OCI-LY7 (cell line): ENCODE measurements around the gene PLEKHM1. TPM values are rescaled to one million over a fixed set of nuclear protein-coding genes. Genes with fewer than 3 reads are reported as not detected.

Experiments used
- BruUV-seq: library from RNA; stranded (reverse); fragments of 400-500 nt; replicated peaks from 2 replicates; lab custom pipeline; 2021; lab: Mats Ljungman, UMichigan
- CTCF ChIA-PET: fragments of 300-600 bp; sonication (Branson Sonifier 250); formaldehyde crosslinking; loops from one replicate; lab custom pipeline; 2022; ENCODE audit warnings: antibody characterized with exemption; ENCODE audit not compliant: unreplicated experiment; lab: Charles Lee
- POLR2A ChIA-PET: fragments of 300-600 bp; sonication (Branson Sonifier 250); formaldehyde crosslinking; loops from one replicate; lab custom pipeline; 2022; ENCODE audit warnings: antibody characterized with exemption; lab: Charles Lee
- DNase-seq: peaks from one replicate; pipeline ENCODE4 v3.0.0-alpha.2; 2015; ENCODE audit warnings: low spot score
- H2AFZ ChIP-seq: fragments of 200-600 bp; sonication (generic), shearing (Covaris generic); 2 replicates; pipeline ENCODE4 v1.6.1; 2014; ENCODE audit warnings: mild to moderate bottlenecking, antibody characterized with exemption, low read length, moderate library complexity
- H3K27ac ChIP-seq: fragments of 200-600 bp; sonication (generic); 2 replicates; pipeline ENCODE4 v1.5.1; 2014; ENCODE audit warnings: mixed run types, low read depth, mild to moderate bottlenecking, moderate library complexity, low read length, inconsistent platforms; ENCODE audit not compliant: poor library complexity, severe bottlenecking
- H3K36me3 ChIP-seq: fragments of 200-600 bp; sonication (generic); 2 replicates; pipeline ENCODE4 v1.6.1; 2014; ENCODE audit warnings: mild to moderate bottlenecking, antibody characterized with exemption, low read length, moderate library complexity, mixed read lengths; ENCODE audit not compliant: insufficient read depth
- H3K4me1 ChIP-seq: fragments of 200-600 bp; sonication (generic); 2 replicates; pipeline ENCODE4 v1.5.1; 2014; ENCODE audit warnings: mild to moderate bottlenecking, low read length; ENCODE audit not compliant: insufficient read depth, poor library complexity, severe bottlenecking
- H3K4me2 ChIP-seq: fragments of 200-600 bp; sonication (generic); 2 replicates; pipeline ENCODE4 v1.6.1; 2014; ENCODE audit warnings: mild to moderate bottlenecking, low read length
- H3K4me3 ChIP-seq: fragments of 200-600 bp; sonication (generic); 2 replicates; pipeline ENCODE4 v1.5.1; 2014; ENCODE audit warnings: mild to moderate bottlenecking, low read depth, low read length; ENCODE audit not compliant: poor library complexity, severe bottlenecking
- H3K79me2 ChIP-seq: fragments of 200-600 bp; sonication (generic); 2 replicates; pipeline ENCODE4 v1.6.1; 2016; ENCODE audit warnings: low read depth, mild to moderate bottlenecking, low read length, moderate library complexity, mixed read lengths; ENCODE audit not compliant: insufficient read depth
- H3K9me2 ChIP-seq: fragments of 200-600 bp; sonication (generic); 2 replicates; pipeline ENCODE4 v1.6.1; 2016; ENCODE audit warnings: mild to moderate bottlenecking, low read length, mixed read lengths; ENCODE audit not compliant: insufficient read depth
- H3K9me3 ChIP-seq: fragments of 200-600 bp; sonication (generic); 2 replicates; pipeline ENCODE4 v1.6.1; 2014; ENCODE audit warnings: mild to moderate bottlenecking, mixed run types, low read length, mixed read lengths
- H4K20me1 ChIP-seq: fragments of 200-600 bp; sonication (generic); 2 replicates; pipeline ENCODE4 v1.6.1; 2014; ENCODE audit warnings: mild to moderate bottlenecking, antibody characterized with exemption, low read length, moderate library complexity, mixed read lengths; ENCODE audit not compliant: insufficient read depth
- EZH2phosphoT487 ChIP-seq: fragments of 200-600 bp; sonication (generic); IDR thresholded peaks from 2 replicates; pipeline ENCODE4 v1.6.1; 2018; ENCODE audit warnings: low read depth, borderline replicate concordance, mild to moderate bottlenecking, mixed run types, antibody characterized with exemption, low read length, moderate library complexity, mixed read lengths
- intact Hi-C: fragments of 100-400 bp; cut with micrococcal nuclease; formaldehyde crosslinking; loops from one replicate; pipeline ENCODE4 v1.10.0; 2022; ENCODE audit not compliant: unreplicated experiment
- total RNA-seq, 2 experiments: library from RNA; depleted of rRNA in 1 of 2; stranded (reverse); fragments of >200 nt in 1 of 2; shearing (Covaris generic) in 1 of 2; gene quantifications; 2 replicates each; pipeline ENCODE4 v1.2.3, GENCODE V29; 2014 to 2022
- TF ChIP-seq, protein P1 (sequence below): fragments of 200-600 bp; sonication (generic); conservative IDR thresholded peaks from 2 replicates; pipeline ENCODE4 v1.5.1; 2014; ENCODE audit warnings: mild to moderate bottlenecking, antibody characterized with exemption, low read length, moderate library complexity, mixed read lengths

The PLEKHM1 gene
- total RNA-seq, 2 experiments from 2014 or later = 11.8 to 29.3 TPM

DNA sequence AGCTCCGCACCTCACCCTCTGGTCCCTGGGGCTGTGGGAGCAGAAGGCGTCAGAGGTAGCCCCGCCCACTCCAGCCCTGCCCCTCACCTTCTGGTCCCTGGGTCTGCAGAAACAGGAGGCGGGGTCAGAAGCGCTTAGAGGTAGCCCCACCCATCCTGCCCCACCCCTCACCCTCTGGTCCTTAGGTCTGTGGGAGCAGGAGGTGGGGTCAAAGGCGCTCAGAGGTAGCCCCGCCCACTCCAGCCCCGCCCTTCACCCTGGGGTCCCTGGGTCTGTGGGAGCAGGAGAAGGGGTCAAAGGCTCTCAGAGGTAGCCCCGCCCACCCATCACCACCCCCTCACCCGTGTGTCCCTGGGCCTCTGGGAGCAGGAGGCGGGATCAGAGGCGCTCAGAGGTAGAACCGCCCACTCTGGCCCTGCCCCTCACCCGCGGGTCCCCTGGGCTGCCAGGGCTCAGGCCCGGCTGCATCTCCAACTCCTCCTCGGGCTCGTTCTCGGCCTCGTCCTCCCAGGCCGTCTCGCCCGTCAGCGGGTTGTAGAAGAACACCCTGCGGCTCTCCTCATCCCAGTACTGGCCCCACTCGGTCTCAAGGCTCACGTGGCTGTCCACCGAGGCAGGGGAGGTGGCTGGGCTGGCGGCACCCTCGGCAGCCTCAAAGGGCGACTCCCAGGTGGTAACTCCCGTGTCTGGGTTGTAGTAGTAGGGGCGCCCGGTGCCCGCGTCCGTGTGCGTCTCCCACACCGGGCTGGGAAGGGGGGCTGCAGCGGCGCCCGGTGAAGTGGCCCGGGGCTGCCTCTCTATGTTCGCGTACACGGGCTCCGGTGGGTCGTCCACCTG, 85.1 kb downstream of the PLEKHM1 start:
- no peak for TF ChIP-seq EZH2phosphoT487
- TF ChIP-seq, protein P1, sequence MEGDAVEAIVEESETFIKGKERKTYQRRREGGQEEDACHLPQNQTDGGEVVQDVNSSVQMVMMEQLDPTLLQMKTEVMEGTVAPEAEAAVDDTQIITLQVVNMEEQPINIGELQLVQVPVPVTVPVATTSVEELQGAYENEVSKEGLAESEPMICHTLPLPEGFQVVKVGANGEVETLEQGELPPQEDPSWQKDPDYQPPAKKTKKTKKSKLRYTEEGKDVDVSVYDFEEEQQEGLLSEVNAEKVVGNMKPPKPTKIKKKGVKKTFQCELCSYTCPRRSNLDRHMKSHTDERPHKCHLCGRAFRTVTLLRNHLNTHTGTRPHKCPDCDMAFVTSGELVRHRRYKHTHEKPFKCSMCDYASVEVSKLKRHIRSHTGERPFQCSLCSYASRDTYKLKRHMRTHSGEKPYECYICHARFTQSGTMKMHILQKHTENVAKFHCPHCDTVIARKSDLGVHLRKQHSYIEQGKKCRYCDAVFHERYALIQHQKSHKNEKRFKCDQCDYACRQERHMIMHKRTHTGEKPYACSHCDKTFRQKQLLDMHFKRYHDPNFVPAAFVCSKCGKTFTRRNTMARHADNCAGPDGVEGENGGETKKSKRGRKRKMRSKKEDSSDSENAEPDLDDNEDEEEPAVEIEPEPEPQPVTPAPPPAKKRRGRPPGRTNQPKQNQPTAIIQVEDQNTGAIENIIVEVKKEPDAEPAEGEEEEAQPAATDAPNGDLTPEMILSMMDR = no peak
- intact Hi-C loops = no loop called here
- CTCF ChIA-PET = no interaction called here
- H3K4me2 ChIP-seq = no peak overlapping the region
- no peaks in the 10 kb centered on the region for H3K9me2 ChIP-seq
- no peaks in the 10 kb centered on the region for H3K9me3 ChIP-seq
- H4K20me1 ChIP-seq = 0 out of 2 replicates have a peak, but pooled peaks cover 6% of the 10 kb centered on the region
- peak; percentile 32 for DNase-seq
- H3K79me2 ChIP-seq = peaks cover 43% of the 10 kb centered on the region
- peaks cover 37% of the 10 kb centered on the region for H3K4me1 ChIP-seq
- no TSS peak for BruUV-seq
- H3K36me3 ChIP-seq = peaks cover 59% of the 10 kb centered on the region
- no peak overlapping the region for H3K4me3 ChIP-seq
- POLR2A ChIA-PET = no interaction called here
- no peak overlapping the region for H3K27ac ChIP-seq
- no peak overlapping the region for H2AFZ ChIP-seq

DNA sequence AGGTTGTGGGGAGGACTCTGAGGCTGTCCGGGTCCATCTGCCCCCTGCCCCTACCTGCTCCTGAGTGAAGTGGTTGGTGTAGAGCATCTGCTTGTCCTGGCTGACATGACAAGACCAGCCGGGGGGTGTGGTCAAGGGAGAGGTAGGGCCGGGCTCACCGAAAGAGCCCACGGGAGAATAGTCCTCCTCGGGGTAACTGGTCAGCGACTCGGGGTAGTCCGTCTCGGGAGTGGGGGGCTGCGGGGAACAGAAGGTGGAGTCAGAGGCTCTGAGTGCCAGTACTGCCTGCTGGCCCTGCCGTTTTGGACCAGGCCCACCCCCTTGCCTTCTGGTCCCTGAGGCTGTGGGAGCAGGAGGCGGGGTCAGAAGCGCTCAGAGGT, 85.7 kb downstream of the PLEKHM1 start:
- CTCF ChIA-PET = no interaction called here
- no peak for DNase-seq
- Histone ChIP-seq H3K4me2 (no peak overlapping the region), H3K4me3 (no peak overlapping the region), H3K9me3 (no peaks in the 10 kb centered on the region), H3K36me3 (peaks cover 65% of the 10 kb centered on the region), H3K27ac (no peak overlapping the region), H3K9me2 (no peaks in the 10 kb centered on the region), H3K4me1 (peaks cover 36% of the 10 kb centered on the region), H3K79me2 (peaks cover 39% of the 10 kb centered on the region), H2AFZ (no peak overlapping the region), H4K20me1 (0 out of 2 replicates have a peak, but pooled peaks cover 6% of the 10 kb centered on the region)
- no TSS peak for BruUV-seq
- TF ChIP-seq EZH2phosphoT487 = no peak
- TF ChIP-seq, protein P1 = no peak
- POLR2A ChIA-PET = no interaction called here
- intact Hi-C loops = no loop called here

DNA sequence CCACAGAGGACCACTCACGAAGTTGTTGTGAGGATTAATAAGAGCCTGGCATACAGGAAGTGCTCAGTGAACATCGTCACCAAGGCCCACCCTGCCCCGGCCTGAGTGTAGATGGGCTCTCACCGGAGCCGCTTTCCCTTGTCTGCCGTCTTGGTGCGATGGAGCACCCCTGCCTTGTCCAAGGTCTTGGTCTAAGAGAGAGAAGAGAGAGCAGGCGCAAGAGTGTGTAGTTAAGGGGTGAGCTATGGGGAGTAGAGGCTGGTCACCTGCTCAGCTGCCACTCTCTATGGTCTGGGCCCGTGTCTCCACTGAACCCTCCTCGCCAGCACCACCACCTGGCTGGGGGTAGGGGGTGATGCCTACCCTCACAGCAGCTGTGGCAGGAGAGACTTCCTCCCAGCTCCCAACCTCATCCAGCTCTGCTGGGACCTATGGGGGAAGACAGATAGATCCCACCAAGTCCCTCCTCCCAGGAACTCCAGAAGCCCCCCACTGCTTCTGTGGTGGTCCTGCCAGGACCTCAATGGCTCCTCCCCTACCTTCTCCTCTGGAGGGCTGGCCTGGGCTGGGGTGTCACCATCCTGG, 86.5 kb downstream of the PLEKHM1 start:
- ChIA-PET CTCF (no interaction called here), POLR2A (no interaction called here)
- TF ChIP-seq, protein P1 = no peak
- no peak for TF ChIP-seq EZH2phosphoT487
- Histone ChIP-seq H3K36me3 (peaks cover 72% of the 10 kb centered on the region), H3K4me1 (peaks cover 31% of the 10 kb centered on the region), H2AFZ (no peak overlapping the region), H3K9me2 (no peaks in the 10 kb centered on the region), H4K20me1 (0 out of 2 replicates have a peak, but pooled peaks cover 4% of the 10 kb centered on the region), H3K79me2 (peaks cover 30% of the 10 kb centered on the region), H3K27ac (no peak overlapping the region), H3K9me3 (no peaks in the 10 kb centered on the region), H3K4me2 (no peak overlapping the region), H3K4me3 (no peak overlapping the region)
- no TSS peak for BruUV-seq
- intact Hi-C loops = no loop called here
- DNase-seq = no peak
